HL-60 (cell line): ENCODE results near the gene TMEM60.

Experiments
- CTCF ChIP-seq: IDR thresholded peaks from one replicate; pipeline ENCODE4 v1.5.1; 2011; ENCODE audit warnings: low read length, control low read depth, inconsistent platforms; ENCODE audit not compliant: insufficient read depth
- GABPA ChIP-seq: IDR thresholded peaks from 2 replicates; pipeline ENCODE4 v1.6.1; 2012; ENCODE audit warnings: low read depth

GRCh38 chr7:77745746-77746145 lies 52.5 kb downstream of the TMEM60 start:
- TF ChIP-seq CTCF (no peak), GABPA (no peak)
